NCI-H2171 (cell line): Measurements from ENCODE around the gene VWF.
A peak's percentile ranks its signal among the peaks of the same experiment; 100 is the strongest.
"Not testable (repeated sequence)": the region's sequence is repeated elsewhere in the genome, so short reads cannot be mapped to it uniquely, and the experiment has no call there.

Experiments used
- DNase-seq: peaks from one replicate; lab custom pipeline; 2025; lab: John Stamatoyannopoulos, UW

VWF gene

DNA sequence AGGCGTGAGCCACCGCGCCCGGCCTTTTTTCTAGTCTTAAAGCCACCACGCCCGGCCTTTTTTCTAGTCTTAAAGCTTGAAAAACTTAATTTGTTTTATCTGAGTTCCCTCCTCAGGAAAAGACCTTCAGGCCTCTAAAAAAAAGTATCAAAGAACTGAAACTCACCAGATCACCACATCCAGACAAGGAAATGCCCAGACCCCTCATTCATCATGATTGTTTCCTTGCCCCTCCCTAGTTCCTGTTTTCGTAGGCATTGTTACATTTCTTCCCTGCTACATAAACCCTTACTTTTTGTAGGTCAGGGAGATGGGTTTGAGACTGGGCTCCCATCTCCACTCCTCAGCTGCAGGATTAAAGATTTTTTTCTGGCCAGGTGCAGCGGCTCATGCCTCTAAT is 21.1 kb upstream of the VWF start:
- no peak for DNase-seq

DNA sequence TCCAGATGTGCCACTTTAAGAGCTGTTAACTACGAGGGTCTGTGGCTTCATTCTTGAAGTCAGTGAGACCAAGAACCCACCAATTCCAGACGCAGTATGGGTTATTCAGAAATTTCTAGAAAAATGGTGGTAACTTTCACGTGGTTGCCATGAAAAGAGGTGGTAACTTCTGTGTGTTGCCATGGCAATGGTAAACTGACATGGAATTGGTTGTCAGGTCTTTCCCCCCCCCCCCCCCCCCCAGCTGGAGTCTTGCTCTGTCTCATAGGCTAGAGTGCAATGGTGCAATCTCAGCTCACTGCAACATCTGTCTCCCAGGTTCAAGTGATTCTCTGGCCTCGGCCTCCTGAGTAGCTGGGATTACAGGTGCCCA is 18.8 kb upstream of the VWF start:
- DNase-seq, result no peak

DNA sequence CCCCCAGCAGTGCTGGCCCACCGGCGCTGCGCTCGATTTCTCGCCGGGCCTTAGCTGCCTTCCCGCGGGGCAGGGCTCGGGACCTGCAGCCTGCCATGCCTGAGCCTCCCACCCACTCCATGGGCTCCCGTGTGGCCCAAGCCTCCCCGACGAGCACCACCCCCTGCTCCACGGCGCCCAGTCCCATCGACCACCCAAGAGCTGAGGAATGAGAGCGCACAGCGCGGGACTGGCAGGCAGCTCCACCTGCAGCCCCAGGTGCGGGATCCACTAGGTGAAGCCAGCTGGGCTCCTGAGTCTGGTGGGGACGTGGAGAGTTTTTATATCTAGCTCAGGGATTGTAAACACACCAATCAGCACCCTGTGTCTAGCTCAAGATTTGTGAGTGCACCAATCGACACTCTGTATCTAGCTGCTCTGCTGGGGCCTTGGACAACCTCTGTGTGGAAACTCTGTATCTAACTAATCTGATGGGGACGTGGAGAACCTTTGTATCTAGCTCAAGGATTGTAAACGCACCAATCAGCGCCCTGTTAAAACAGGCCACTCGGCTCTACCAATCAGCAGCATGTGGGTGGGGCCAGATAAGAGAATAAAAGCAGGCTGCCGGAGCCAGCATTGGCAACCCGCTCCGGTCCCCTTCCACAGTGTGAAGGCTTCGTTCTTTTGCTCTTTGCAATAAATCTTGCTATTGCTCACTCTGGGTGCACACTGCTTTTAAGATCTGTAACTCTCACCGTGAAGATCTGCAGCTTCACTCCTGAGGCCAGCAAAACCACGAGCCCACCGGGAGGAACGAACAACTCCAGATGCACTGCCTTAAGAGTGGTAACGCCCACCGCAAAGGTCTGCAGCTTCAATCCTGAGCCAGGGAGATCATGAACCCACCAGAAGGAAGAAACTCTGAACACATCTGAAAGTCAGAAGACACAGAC is 18.2 kb upstream of the VWF start:
- DNase-seq, result not testable (repeated sequence)

DNA sequence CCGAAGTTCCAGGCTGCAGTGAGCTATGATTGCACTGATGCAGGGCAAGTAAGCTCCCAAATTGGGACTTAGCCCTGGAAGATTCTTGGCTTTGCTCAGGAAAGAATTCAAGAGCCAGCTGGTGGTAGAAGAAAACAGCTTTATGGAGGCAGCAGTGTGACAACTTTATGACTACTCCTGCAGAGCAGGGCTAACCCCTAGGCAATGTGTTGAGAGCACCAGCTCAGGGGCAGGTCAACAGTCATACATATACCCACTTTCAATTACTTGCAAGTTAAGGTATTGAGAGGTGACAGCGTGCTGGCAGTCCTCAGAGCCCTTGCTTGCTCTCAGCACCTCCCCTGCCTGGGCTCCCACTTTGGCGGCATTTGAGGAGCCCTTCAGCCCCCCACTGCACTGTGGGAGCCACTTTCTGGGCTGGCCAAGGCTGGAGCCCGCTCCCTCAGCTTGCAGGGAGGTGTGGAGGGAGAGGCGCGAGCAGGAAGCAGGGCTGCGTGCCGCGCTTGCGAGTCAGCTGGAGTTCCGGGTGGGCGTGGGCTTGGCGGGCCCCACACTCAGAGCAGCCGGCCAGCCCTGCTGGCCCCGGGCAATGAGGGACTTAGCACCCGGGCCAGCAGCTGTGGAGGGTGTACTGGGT is 17.4 kb upstream of the VWF start:
- DNase-seq, result not testable (repeated sequence)

DNA sequence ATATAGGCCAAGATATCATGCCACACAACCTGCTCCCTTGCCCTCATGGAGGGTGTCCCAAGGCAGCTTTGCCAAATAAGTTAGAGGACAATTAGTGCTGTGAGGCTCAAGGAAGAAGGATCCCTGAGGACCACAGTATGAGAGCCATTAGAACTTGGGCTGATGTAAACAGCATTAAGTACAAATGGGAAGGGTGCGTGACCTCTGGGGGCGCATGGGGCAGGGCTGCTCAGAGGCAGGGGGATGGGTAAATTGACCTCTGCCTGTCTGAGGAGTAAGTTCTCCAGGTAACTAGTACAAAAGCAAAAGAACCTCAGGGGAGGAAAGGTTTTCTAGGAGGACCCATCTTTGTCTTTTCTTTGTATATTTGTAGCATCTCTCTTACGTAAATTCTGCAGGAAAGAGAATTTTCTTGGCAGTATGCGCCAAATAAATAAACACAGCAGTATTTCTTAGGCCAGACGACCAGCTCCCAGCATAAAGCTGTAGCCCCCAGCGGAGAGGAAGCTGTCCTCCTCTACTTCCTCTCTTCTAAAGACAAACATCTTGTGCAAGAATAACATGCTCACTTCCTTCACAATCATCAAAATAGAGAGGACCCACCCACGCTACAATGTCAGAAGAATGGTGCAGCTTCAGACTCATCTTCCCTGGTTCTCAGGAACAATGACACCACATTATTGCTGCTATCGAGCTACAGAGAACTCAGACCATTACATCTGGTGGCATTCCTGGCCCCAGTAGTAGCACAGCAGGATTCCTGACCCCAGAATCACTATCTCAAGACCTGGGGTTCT is 16.4 kb upstream of the VWF start:
- DNase-seq, result no peak

- no peak for DNase-seq
Measured at GRCh38 chr12:6135071-6135470, 10.6 kb upstream of the VWF start.

DNA sequence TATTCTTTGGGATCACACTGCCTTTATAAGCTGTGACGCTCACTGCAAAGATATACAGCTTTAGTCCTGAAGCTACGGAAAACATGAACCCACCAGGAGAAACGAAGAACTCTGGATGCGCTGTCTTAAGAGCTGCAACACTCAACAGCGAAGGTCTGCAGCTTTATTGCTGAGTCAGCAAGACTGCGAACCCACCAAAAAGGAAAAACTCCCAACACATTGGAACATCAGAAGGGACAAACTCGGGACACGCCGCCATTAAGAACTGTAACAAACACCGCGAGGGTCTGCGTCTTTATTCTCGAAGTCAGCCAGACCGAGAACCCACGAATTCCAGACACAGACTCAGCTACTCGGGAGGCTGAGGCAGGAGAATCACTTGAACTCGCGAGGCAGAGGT is 9.2 kb upstream of the VWF start:
- no peak for DNase-seq

- no peak for DNase-seq
Measured at GRCh38 chr12:6132496-6132895, 8.0 kb upstream of the VWF start.

- DNase-seq, result no peak
Measured at GRCh38 chr12:6125310-6125608, 789 bp upstream of the VWF start.

DNA sequence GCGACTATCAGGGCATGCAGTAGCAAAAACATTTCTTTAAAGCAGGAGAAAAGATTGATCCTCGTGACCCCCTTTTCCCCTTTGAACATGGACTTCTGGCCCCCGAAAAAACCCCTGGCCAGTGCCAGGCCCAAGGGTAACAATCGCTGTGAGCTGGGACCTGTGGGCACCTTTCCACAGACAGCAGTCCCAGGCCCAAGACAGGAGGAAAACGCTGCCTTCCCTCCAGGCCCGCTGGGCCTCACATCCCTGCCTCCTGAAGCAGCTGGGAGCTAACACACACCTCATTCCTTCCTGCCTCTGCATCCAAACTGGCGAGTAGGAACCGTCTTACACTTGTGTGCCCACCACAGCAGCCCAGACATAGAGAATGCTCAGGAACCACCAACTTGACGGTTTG is 1.2 kb downstream of the VWF start:
- DNase-seq, result no peak

- no peak for DNase-seq
Measured at GRCh38 chr12:6122201-6122600, 2.3 kb downstream of the VWF start.

DNA sequence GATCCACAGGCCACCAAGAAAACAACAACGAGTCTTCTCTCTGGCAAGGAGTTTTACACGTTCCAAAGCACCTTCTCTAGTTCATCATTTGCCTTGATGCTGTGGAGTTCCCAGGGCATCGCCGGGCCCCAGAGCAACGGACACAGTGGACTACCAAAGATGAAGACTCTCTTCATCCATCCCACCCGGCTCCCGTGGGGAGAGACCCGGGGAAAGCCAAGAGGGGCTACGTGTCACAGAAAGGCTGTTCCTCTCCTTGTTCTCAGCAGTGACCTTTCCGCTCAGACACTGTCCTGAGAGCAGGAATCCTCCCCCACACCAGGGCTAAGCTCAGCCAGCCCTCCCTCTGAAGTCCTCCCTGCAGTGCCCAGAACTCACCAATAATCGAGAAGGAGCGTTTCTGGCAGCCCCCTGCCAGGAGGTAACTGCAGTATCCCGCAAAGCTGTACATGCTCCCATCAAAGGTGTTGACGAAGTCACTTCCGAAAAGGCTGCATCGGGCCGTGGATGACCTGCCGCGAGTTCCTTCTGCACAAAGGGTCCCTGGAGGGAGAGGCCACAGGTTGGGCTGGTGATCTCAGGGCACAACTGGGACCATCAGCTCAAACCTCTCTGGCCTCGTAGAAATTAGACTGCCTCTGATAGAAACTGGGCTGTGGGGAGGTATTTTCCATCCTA is 3.5 kb downstream of the VWF start:
- no peak for DNase-seq

GRCh38 chr12:6118891-6119568 is 5.4 kb downstream of the VWF start:
- no peak for DNase-seq

GRCh38 chr12:6116471-6117021 is 7.9 kb downstream of the VWF start:
- no peak for DNase-seq

GRCh38 chr12:6115389-6115788 is 9.1 kb downstream of the VWF start:
- no peak for DNase-seq

- DNase-seq, result no peak
Measured at GRCh38 chr12:6114476-6114870, 10.0 kb downstream of the VWF start.

DNA sequence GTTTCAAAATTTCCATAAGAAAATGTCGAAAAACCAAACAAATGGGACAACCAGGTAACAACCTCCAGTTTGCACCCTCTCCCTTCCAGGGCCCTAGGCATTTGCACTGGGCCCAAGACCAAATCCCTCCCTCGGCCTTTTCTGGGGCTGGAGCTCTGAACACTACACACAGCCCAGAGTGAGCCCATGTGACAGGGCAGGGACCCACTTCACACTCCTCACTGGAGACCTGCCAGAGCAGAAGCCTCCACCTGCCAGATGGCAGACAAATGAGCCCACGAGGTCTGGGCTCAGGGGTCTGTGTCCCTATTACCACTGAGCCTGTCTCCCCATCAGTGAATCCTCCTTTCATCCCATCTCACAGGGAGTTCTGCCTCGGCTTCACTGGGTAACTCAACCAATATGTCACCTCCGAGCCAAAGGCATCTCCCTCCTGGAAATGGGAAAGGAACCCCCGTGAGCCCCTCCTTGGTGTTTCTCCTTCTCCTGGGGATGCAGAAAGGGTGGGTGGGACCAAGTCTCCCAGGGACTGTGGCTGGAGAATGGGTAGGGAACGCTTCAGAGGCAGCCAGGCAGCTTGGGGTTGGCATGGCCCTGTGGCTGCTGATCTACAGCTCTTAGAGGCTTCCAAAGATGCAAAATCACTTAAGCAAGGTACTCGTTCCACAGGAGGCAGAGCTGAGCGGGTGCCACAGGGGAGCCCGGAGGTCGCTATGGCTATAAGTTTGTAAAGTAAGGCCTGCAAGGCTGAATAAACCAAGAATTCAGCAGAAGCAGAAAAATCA is 10.6 kb downstream of the VWF start:
- peak; percentile 38 for DNase-seq

DNA sequence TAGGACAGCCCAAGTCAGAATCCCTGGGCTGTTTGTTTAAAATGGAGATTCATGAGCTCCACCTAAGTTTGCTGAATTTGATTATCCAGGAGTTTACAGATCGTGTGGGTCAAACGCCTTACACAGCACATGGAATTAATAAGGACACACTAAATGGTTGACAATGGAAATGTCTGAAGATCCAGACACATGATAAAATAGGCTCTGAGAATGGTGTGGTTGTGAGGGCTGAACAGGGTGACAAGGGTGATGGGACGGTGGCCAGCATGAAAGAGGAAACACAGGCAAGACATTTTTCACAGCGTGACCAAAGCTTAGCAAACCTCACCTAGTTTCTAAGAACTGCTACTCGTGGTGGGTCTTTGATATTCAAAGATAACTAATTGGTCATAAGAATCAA is 12.5 kb downstream of the VWF start:
- DNase-seq, result no peak

DNA sequence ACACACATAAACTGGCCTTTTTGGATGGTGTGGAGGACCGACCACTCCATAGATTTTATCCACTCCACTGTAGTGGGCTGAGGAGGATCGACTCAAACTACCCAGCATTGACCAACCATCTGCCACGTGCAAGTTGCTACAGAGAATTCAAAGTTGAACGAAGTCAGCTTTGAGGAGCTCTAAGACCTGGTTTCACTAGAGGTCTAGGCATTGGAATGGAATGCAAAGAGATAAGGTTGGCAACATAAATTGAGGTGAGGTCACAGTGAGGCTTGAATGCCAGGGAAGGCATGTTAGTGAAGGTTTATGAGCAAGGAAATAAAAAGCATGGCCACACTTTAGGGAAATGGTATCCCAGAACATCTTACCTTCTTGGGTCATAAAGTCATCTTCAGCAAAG is 14.5 kb downstream of the VWF start:
- no peak for DNase-seq

GRCh38 chr12:6106218-6106617 is 18.3 kb downstream of the VWF start:
- DNase-seq, result no peak

DNA sequence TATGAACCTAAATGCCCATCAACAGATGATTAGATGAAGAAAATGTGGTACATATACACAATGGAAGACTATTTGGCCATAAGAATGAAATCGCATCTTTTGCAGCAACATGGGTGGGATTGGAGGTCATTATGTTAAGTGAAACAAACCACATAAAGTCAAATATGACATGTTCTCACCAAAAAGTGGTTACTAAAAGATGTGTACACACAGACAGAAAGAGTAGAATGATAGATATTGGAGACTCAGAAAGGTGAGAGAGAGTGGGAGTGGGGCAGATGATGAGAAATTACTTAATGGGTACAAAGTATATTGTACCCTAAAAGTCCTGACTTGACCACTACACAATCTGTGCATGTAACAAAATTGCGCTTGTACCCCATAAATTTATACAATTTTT is 19.6 kb downstream of the VWF start:
- DNase-seq, result no peak
